Heart left ventricle (tissue), 13 donors: ENCODE results near the gene MYO5B.

Source experiments
- CTCF ChIP-seq, 12 donors: fragments of 200-600 bp; sonication (generic) in 4 of 12; IDR thresholded peaks; one replicate each; pipeline versions ENCODE4 v1.5.0 to v1.8.0; 2018 to 2022; ENCODE audit warnings: antibody characterized with exemption in 12 of 12, mild to moderate bottlenecking in 5 of 12
- POLR2A ChIP-seq, 2 donors: fragments of 450-650 bp; IDR thresholded peaks; one replicate each; pipeline ENCODE4 v1.6.1; 2017; ENCODE audit warnings: antibody characterized with exemption in 2 of 2, mild to moderate bottlenecking in 2 of 2, moderate library complexity in 2 of 2
- donor health status: ischemic (EF 13 %, LVEDD 7.1; RV severe dilation, severe dysfunction).
- donor health status: DM: no; HTN: yes; CAD: no.
- donor health status: DM: no; HTN: no; CAD: no.
- donor health status: ischemic (EF 25% LVEDD 6.9; RV normal size, moderate dysfunction).
- donor health status: ischemic (EF 25% LVEDD 5.7; RV mildly dilated, moderate dysfunction).
- donor health status: ischemic (EF 35%, LVEDD 5.7; RV mildly dilated, moderate dysfunction).
- donor health status: nonischemic (EF 11% LVEDD 7.7; RV severe dilation, severe dysfunction).
- donor health status: DM: yes; HTN: yes; CAD: no.
- donor health status: PGD.
- donor health status: ischemic (EF 29% LVEDD 5.4; RV normal size, mild dysfunction).
- donor health status: nonischemic (EF 23%, LVEDD 6.1; RV moderate dilation, normal function).

DNA sequence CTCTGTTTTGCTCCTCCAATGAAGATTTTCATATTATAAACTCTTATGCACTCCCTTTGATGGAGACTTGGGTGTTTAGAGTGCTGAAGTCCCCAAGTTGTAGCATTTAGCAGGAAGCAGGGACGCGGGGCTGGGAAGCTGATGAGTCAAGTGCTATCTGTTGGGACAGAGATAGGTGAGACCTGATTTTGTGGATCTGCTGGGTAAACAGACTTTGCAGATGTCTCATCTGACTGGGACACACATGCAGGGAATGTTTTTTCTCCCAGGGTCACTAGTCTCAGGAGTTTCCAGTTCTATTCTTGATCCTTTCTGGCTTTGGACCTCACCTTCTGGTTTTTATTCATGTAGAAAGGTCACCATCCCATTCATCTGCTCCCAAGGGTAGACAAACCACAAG is 301.9 kb downstream of the MYO5B start:
- TF ChIP-seq CTCF (IDR thresholded peaks at IDR 0.05) (no peak), POLR2A (IDR thresholded peaks at IDR 0.05) (no peak)
